ENCODE results near the gene CAPNS1.

The CAPNS1 gene

GRCh38 chr19:36114721-36115452, 25.0 kb upstream of the CAPNS1 start, which contains the start of gene POLR2I:
Gene POLR2I (minus strand): TSS chr19:36114875. CDS start chr19:36114856, 19 bp downstream.
- TF ChIP-seq EZH2phosphoT487 (conservative IDR thresholded peaks at IDR 0.05; ENCODE audit: low read length) (no peak), CTCF (IDR thresholded peaks at IDR 0.05; ENCODE audit: insufficient read depth, low read length, poor library complexity, severe bottlenecking) (no peak)
- Histone ChIP-seq H3K9ac (ENCODE audit: low read length) (peak within 1 kb of the TSS; percentile 88), H3K4me2 (ENCODE audit: low read depth, low read length, poor library complexity, severe bottlenecking) (peak within 1 kb of the TSS; percentile 76), H2AFZ (ENCODE audit: low read depth, low read length, severe bottlenecking) (peak within 1 kb of the TSS; percentile 67), H3K9me2 (replicated peaks; ENCODE audit: insufficient read depth, low read length) (no peaks in the 10 kb centered on the region), H3K4me3 (ENCODE audit: insufficient read depth, low read length, poor library complexity, severe bottlenecking) (peak within 1 kb of the TSS; percentile 95), H3K9me3 (ENCODE audit: insufficient read depth, low read length) (no peaks in the 10 kb centered on the region), H3K27me3 (ENCODE audit: low read length) (no peaks in the 10 kb centered on the region), H3K79me2 (ENCODE audit: insufficient read depth, low read length) (peaks cover 20% of the 10 kb centered on the region), H3K27ac (ENCODE audit: low read depth, low read length) (peak within 1 kb of the TSS; percentile 77), H3K36me3 (ENCODE audit: low read length) (no peaks in the 10 kb centered on the region), H3F3A (ENCODE audit: insufficient read depth) (0 out of 2 replicates have a peak, but pooled peaks cover 2% of the 10 kb centered on the region), H4K20me1 (ENCODE audit: low read depth, low read length) (no peaks in the 10 kb centered on the region)

- Histone ChIP-seq H2AFZ (ENCODE audit: low read depth, low read length, severe bottlenecking) (peak within 1 kb of the TSS; percentile 67), H3K9ac (ENCODE audit: low read length) (peak within 1 kb of the TSS; percentile 88), H3F3A (ENCODE audit: insufficient read depth) (0 out of 2 replicates have a peak, but pooled peaks cover 2% of the 10 kb centered on the region), H3K27ac (ENCODE audit: low read depth, low read length) (peak within 1 kb of the TSS; percentile 77), H3K9me3 (ENCODE audit: insufficient read depth, low read length) (no peaks in the 10 kb centered on the region), H3K36me3 (ENCODE audit: low read length) (no peaks in the 10 kb centered on the region), H3K4me2 (ENCODE audit: low read depth, low read length, poor library complexity, severe bottlenecking) (peak within 1 kb of the TSS; percentile 76), H3K27me3 (ENCODE audit: low read length) (no peaks in the 10 kb centered on the region), H4K20me1 (ENCODE audit: low read depth, low read length) (no peaks in the 10 kb centered on the region), H3K4me3 (ENCODE audit: insufficient read depth, low read length, poor library complexity, severe bottlenecking) (peak within 1 kb of the TSS; percentile 95), H3K79me2 (ENCODE audit: insufficient read depth, low read length) (peaks cover 20% of the 10 kb centered on the region), H3K9me2 (replicated peaks; ENCODE audit: insufficient read depth, low read length) (no peaks in the 10 kb centered on the region)
- no peak for TF ChIP-seq CTCF (IDR thresholded peaks at IDR 0.05; ENCODE audit: insufficient read depth, low read length, poor library complexity, severe bottlenecking)
- no peak for TF ChIP-seq EZH2phosphoT487 (conservative IDR thresholded peaks at IDR 0.05; ENCODE audit: low read length)
Measured at GRCh38 chr19:36115453-36116343, 24.2 kb upstream of the CAPNS1 start, which contains the start of gene TBCB. Gene TBCB (plus strand): TSS chr19:36115468. CDS start chr19:36115561, 93 bp downstream.

- no peaks in the 10 kb centered on the region for H3K9me2 ChIP-seq (replicated peaks; ENCODE audit: insufficient read depth, low read length)
- no peak overlapping the region for H2AFZ ChIP-seq (ENCODE audit: low read depth, low read length, severe bottlenecking)
- peak overlapping the region; percentile 76 for H3K4me2 ChIP-seq (ENCODE audit: low read depth, low read length, poor library complexity, severe bottlenecking)
- peak overlapping the region; percentile 88 for H3K4me3 ChIP-seq (ENCODE audit: insufficient read depth, low read length, poor library complexity, severe bottlenecking)
- no peaks in the 10 kb centered on the region for H4K20me1 ChIP-seq (ENCODE audit: low read depth, low read length)
- peaks cover 20% of the 10 kb centered on the region for H3K79me2 ChIP-seq (ENCODE audit: insufficient read depth, low read length)
- 0 out of 2 replicates have a peak overlapping the region, but pooled peaks have one; percentile 77 for H3K27ac ChIP-seq (ENCODE audit: low read depth, low read length)
- H3K9ac ChIP-seq (ENCODE audit: low read length) = peak overlapping the region; percentile 88
- TF ChIP-seq EZH2phosphoT487 (conservative IDR thresholded peaks at IDR 0.05; ENCODE audit: low read length) (no peak), CTCF (IDR thresholded peaks at IDR 0.05; ENCODE audit: insufficient read depth, low read length, poor library complexity, severe bottlenecking) (no peak)
- H3K9me3 ChIP-seq (ENCODE audit: insufficient read depth, low read length) = no peaks in the 10 kb centered on the region
- no peaks in the 10 kb centered on the region for H3K36me3 ChIP-seq (ENCODE audit: low read length)
- no peaks in the 10 kb centered on the region for H3K27me3 ChIP-seq (ENCODE audit: low read length)
- 0 out of 2 replicates have a peak, but pooled peaks cover 2% of the 10 kb centered on the region for H3F3A ChIP-seq (ENCODE audit: insufficient read depth)
Measured at GRCh38 chr19:36116344-36116637, 23.6 kb upstream of the CAPNS1 start.
